ENCODE data around the gene CZIB.

GRCh38 chr1:53203466-53203865 lies 17.0 kb downstream of the CZIB start:
- TF ChIP-seq EP300 (IDR thresholded peaks at IDR 0.05) (no peak), CTCF (IDR thresholded peaks at IDR 0.05) (no peak), POLR2A (IDR thresholded peaks at IDR 0.05; ENCODE audit: low read depth) (no peak), POLR2AphosphoS5 (IDR thresholded peaks at IDR 0.05) (no peak)
